Measurements from ENCODE around the gene SLC22A23. TPM values are rescaled to one million over a fixed set of nuclear protein-coding genes. Genes with fewer than 3 reads are reported as not detected.
A peak's percentile ranks its signal among the peaks of the same experiment; 100 is the strongest.

SLC22A23 gene
- total RNA-seq, 3 donors from 2014 or later, result 61.5 to 160 (median 74.7) TPM

GRCh38 chr6:3458706-3459421 is 2.0 kb upstream of the SLC22A23 start:
- Histone ChIP-seq H3K9me3 (no peaks in the 10 kb centered on the region), H3K36me3 (ENCODE audit: low read depth) (no peaks in the 10 kb centered on the region), H3K4me3 (no peak overlapping the region), H3K4me1 (ENCODE audit: low read depth) (no peaks in the 10 kb centered on the region)
- intact Hi-C loops (cut with DNase I, micrococcal nuclease), result no loop called here
- no peak for DNase-seq
- no peak for ATAC-seq
- TF ChIP-seq CTCF (IDR thresholded peaks at IDR 0.05), result no peak

- peak overlapping the region; percentile 75 for H3K4me3 ChIP-seq
- H3K36me3 ChIP-seq (ENCODE audit: low read depth), result no peaks in the 10 kb centered on the region
- intact Hi-C loops (cut with DNase I, micrococcal nuclease), result no loop called here
- DNase-seq (peak; percentile 76 to 78 (median 77)), ATAC-seq (peak; percentile 67)
- H3K9me3 ChIP-seq, result no peaks in the 10 kb centered on the region
- H3K4me1 ChIP-seq (ENCODE audit: low read depth), result no peaks in the 10 kb centered on the region
- TF ChIP-seq CTCF (IDR thresholded peaks at IDR 0.05), result no peak
These were observed 1.1 kb upstream of the SLC22A23 start for GRCh38 chr6:3457710-3458602.

- DNase-seq (no peak), ATAC-seq (no peak)
- H3K4me3 ChIP-seq, result peak overlapping the region; percentile 75
- TF ChIP-seq CTCF (IDR thresholded peaks at IDR 0.05), result no peak
- no peaks in the 10 kb centered on the region for H3K4me1 ChIP-seq (ENCODE audit: low read depth)
- intact Hi-C loops (cut with DNase I, micrococcal nuclease), result no loop called here
- H3K36me3 ChIP-seq (ENCODE audit: low read depth), result no peaks in the 10 kb centered on the region
- H3K9me3 ChIP-seq, result no peaks in the 10 kb centered on the region
These were observed 404 bp downstream of the SLC22A23 start for GRCh38 chr6:3456395-3456897.

GRCh38 chr6:3455569-3456394 is 1.1 kb downstream of the SLC22A23 start:
- H3K36me3 ChIP-seq (ENCODE audit: low read depth), result no peaks in the 10 kb centered on the region
- peak; percentile 10 for ATAC-seq
- TF ChIP-seq CTCF (IDR thresholded peaks at IDR 0.05), result no peak
- H3K4me3 ChIP-seq, result peak overlapping the region; percentile 75
- no peaks in the 10 kb centered on the region for H3K9me3 ChIP-seq
- H3K4me1 ChIP-seq (ENCODE audit: low read depth), result no peaks in the 10 kb centered on the region
- peak; percentile 69 to 77 (median 72) for DNase-seq
- intact Hi-C loops (cut with DNase I, micrococcal nuclease), result no loop called here

- DNase-seq (peak; percentile 65 to 68 (median 66)), ATAC-seq (peak; percentile 52)
- peak overlapping the region; percentile 75 for H3K4me3 ChIP-seq
- no peaks in the 10 kb centered on the region for H3K36me3 ChIP-seq (ENCODE audit: low read depth)
- no peaks in the 10 kb centered on the region for H3K9me3 ChIP-seq
- intact Hi-C loops (cut with DNase I, micrococcal nuclease), result no loop called here
- no peak for TF ChIP-seq CTCF (IDR thresholded peaks at IDR 0.05)
- H3K4me1 ChIP-seq (ENCODE audit: low read depth), result no peaks in the 10 kb centered on the region
These were observed 1.7 kb downstream of the SLC22A23 start for GRCh38 chr6:3455147-3455568.

Measured in mucosa of descending colon (tissue), 3 donors.